ENCODE results near the gene GPHA2.

Gene GPHA2

DNA sequence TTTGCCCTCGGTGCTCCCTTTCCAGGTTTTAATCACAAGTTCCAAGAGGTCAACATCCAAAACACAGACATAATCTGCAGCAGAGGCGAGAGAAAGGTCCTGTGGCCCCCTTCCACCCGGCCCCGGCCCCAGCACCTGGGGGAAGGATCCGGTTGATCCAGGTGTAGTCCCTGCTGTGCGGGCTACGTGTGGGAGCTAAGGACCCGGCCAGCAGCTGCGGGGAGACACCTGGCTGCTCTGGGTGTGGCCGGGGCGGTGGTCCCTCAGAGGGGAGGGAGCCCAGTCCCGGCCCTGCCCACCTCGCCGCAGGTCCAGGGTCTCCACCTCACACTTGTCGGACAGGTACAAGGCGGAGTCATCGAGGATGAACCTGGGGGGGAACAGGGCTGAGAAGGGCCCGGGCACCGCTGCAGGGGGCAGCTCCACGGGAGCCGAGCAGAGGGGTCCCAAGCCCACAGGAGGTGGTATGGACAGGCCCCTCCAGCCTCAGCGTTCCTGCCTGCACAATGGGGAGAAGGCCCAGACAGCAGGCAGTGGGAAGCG is 32.3 kb downstream of the GPHA2 start:
- Histone ChIP-seq H3K27me3 (ENCODE audit: control insufficient read depth, insufficient read depth, low read length) (no peaks in the 10 kb centered on the region), H3K36me3 (ENCODE audit: control insufficient read depth, insufficient read depth, low read length) (no peaks in the 10 kb centered on the region), H3K9me3 (ENCODE audit: control insufficient read depth, low read length) (no peaks in the 10 kb centered on the region), H3K4me3 (ENCODE audit: low read length) (no peak overlapping the region), H3K4me1 (ENCODE audit: control insufficient read depth, insufficient read depth, low read length) (no peaks in the 10 kb centered on the region), H3K9ac (ENCODE audit: low read length) (no peak overlapping the region)

DNA sequence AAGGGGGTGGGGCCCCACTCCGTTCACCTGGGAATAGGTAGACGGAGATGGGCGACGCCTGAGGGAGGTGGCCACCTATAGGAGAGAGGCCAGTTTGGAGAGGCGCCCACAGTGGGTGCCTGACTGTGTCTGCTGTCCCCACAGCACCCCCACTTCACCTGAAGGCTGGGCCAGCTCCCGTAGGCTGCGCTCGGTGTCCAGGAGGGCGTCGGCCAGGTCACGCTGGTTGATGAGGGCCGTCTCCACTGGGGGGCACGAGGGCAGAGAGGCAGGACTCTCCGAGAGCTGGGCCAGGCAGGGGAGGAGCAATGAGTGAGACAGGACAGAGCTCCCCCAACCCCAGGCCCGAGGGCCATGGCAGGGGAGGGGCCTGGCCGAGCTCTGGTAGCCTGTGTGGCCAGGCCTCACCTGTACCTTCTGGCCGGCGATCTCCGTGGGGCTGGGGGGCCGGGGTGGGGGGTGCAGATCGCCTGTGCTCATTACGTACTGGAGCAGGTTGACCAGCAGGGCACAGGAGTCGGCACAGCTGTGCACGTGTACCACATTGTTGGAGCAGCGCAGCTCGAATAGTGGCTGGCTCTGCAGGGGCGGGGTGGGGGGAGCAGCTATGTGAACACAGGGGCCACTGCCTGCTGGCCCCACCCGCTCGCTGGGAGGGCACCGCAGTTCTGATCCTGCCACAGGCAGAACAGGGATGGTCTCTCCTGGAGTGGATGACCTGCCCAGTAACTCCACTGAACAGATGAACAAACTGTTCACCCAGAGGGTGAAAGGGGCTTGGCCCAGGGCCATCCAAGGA is 33.4 kb downstream of the GPHA2 start:
- Histone ChIP-seq H3K9ac (ENCODE audit: low read length) (no peak overlapping the region), H3K4me3 (ENCODE audit: low read length) (no peak overlapping the region), H3K4me1 (ENCODE audit: control insufficient read depth, insufficient read depth, low read length) (no peaks in the 10 kb centered on the region), H3K27me3 (ENCODE audit: control insufficient read depth, insufficient read depth, low read length) (no peaks in the 10 kb centered on the region), H3K9me3 (ENCODE audit: control insufficient read depth, low read length) (no peaks in the 10 kb centered on the region), H3K36me3 (ENCODE audit: control insufficient read depth, insufficient read depth, low read length) (no peaks in the 10 kb centered on the region)

DNA sequence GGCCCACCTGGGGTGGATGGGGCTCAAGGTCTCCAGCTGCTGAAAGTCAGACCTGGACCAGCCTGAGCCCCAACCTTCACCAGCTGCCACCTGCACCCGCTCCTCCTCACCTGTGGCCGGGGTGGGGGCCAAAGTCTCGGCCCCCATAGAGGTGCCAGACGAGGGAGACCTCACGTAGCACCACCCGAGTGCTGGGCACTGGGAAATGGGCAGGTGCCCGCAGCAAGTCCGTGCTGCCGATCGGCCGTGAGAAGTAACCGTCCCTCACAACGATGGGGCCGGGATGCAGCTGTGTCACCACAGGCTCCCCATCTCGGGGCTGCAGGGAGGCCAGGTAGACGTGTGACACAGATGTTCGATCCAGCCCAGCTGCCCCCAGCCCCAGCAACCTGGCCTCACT is 34.9 kb downstream of the GPHA2 start:
- no peaks in the 10 kb centered on the region for H3K36me3 ChIP-seq (ENCODE audit: control insufficient read depth, insufficient read depth, low read length)
- no peaks in the 10 kb centered on the region for H3K9me3 ChIP-seq (ENCODE audit: control insufficient read depth, low read length)
- no peaks in the 10 kb centered on the region for H3K27me3 ChIP-seq (ENCODE audit: control insufficient read depth, insufficient read depth, low read length)
- no peak overlapping the region for H3K4me3 ChIP-seq (ENCODE audit: low read length)
- no peak overlapping the region for H3K9ac ChIP-seq (ENCODE audit: low read length)
- no peaks in the 10 kb centered on the region for H3K4me1 ChIP-seq (ENCODE audit: control insufficient read depth, insufficient read depth, low read length)

DNA sequence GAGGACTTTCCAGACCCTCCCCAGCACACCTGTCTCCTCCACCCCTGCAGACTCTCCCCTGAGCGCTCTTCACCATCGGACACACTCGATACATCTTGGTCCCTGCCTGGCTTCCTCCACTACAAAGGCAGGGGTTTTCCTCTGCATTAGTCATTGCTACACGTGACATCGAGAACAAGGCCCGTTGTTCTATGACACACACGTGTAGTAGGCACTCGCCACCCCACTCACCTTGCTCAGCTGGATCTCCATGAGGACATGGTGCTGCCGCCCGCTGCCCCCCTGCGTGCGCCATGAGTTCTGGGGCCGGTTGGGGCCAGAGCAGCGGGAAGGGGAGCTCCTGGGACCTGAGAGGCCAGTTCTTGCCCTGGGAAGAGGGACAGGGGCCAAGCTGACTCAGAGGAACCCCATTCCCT is 35.4 kb downstream of the GPHA2 start:
- Histone ChIP-seq H3K27me3 (ENCODE audit: control insufficient read depth, insufficient read depth, low read length) (no peaks in the 10 kb centered on the region), H3K9me3 (ENCODE audit: control insufficient read depth, low read length) (no peaks in the 10 kb centered on the region), H3K9ac (ENCODE audit: low read length) (no peak overlapping the region), H3K4me3 (ENCODE audit: low read length) (no peak overlapping the region), H3K4me1 (ENCODE audit: control insufficient read depth, insufficient read depth, low read length) (no peaks in the 10 kb centered on the region), H3K36me3 (ENCODE audit: control insufficient read depth, insufficient read depth, low read length) (no peaks in the 10 kb centered on the region)

DNA sequence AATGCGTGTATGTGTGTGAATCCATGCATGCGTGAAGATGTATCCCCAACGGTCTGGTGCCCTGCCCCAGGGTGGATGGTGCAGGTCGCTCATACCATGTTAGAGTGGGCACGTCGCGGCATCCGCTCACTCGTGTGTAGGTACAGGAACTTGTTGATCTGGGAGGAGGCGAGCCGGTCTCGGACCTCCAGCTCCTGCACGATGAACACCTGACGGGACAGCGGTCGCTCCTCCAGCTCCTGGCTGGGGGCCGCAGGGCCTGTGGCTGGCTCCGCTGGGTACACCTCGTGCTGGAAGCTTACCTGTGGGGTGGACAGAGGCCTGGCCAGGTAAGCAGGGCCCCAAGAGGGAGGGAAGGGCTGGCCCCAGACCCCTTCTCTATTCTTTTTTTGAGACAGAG is 37.2 kb downstream of the GPHA2 start:
- no peak overlapping the region for H3K9ac ChIP-seq (ENCODE audit: low read length)
- no peaks in the 10 kb centered on the region for H3K27me3 ChIP-seq (ENCODE audit: control insufficient read depth, insufficient read depth, low read length)
- H3K9me3 ChIP-seq (ENCODE audit: control insufficient read depth, low read length) = no peaks in the 10 kb centered on the region
- no peaks in the 10 kb centered on the region for H3K36me3 ChIP-seq (ENCODE audit: control insufficient read depth, insufficient read depth, low read length)
- no peak overlapping the region for H3K4me3 ChIP-seq (ENCODE audit: low read length)
- H3K4me1 ChIP-seq (ENCODE audit: control insufficient read depth, insufficient read depth, low read length) = peaks cover 11% of the 10 kb centered on the region

DNA sequence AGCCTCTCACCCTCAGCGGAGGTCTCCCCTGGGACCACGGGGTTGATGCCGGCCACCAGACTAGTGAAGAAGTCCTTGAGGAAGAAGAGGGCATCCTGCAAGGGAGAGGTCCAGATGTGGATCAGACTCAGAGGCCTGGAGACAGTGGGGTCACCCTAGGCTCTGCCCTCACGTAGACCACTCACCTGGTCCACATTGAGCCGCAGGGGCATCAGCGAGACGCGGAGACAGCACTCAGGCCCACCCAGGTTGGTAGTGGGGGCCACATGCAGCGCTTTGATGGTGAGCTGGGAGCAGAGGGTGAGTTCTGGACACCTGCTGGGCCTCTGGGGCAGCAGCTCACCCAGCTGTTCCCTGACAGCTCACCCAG is 37.6 kb downstream of the GPHA2 start:
- H3K4me3 ChIP-seq (ENCODE audit: low read length) = no peak overlapping the region
- H3K9ac ChIP-seq (ENCODE audit: low read length) = no peak overlapping the region
- no peaks in the 10 kb centered on the region for H3K27me3 ChIP-seq (ENCODE audit: control insufficient read depth, insufficient read depth, low read length)
- H3K9me3 ChIP-seq (ENCODE audit: control insufficient read depth, low read length) = no peaks in the 10 kb centered on the region
- H3K36me3 ChIP-seq (ENCODE audit: control insufficient read depth, insufficient read depth, low read length) = no peaks in the 10 kb centered on the region
- H3K4me1 ChIP-seq (ENCODE audit: control insufficient read depth, insufficient read depth, low read length) = peaks cover 13% of the 10 kb centered on the region

DNA sequence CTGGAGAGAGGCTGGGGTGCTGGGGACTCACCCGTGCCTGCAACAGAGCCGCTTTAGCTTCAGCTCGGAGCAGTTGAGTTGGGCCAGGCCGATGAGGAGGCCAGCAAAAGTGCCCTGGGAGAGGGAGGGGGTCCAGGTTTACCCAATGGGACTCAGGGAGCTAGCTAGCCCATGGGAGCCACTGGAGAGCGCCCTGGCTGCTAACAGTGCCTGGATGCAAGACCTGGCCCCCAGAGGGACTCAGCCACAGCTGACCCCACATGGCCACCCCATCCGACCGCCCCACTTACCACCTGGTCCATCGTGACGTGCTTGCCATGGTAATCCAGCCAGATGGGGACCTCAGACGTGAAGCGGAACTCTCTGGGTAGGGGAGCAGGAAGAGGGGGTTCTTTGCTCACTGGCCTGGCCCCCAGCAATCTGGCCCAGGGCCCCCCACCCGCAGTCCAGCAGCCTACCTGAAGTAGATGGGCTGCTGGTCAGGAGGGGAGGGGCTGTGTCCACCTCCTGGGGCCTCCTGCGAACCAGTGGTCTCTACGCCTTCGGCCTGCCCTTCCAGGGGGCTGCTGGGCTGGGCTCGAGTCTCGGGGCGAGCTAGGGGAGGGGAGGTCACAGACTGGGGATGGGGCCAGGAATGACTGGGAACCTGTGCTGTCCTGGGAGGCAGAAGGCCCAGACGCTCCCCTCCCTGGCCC is 38.2 kb downstream of the GPHA2 start:
- Histone ChIP-seq H3K4me3 (ENCODE audit: low read length) (no peak overlapping the region), H3K4me1 (ENCODE audit: control insufficient read depth, insufficient read depth, low read length) (peaks cover 13% of the 10 kb centered on the region), H3K27me3 (ENCODE audit: control insufficient read depth, insufficient read depth, low read length) (no peaks in the 10 kb centered on the region), H3K9me3 (ENCODE audit: control insufficient read depth, low read length) (no peaks in the 10 kb centered on the region), H3K9ac (ENCODE audit: low read length) (no peak overlapping the region), H3K36me3 (ENCODE audit: control insufficient read depth, insufficient read depth, low read length) (peaks cover 4% of the 10 kb centered on the region)

DNA sequence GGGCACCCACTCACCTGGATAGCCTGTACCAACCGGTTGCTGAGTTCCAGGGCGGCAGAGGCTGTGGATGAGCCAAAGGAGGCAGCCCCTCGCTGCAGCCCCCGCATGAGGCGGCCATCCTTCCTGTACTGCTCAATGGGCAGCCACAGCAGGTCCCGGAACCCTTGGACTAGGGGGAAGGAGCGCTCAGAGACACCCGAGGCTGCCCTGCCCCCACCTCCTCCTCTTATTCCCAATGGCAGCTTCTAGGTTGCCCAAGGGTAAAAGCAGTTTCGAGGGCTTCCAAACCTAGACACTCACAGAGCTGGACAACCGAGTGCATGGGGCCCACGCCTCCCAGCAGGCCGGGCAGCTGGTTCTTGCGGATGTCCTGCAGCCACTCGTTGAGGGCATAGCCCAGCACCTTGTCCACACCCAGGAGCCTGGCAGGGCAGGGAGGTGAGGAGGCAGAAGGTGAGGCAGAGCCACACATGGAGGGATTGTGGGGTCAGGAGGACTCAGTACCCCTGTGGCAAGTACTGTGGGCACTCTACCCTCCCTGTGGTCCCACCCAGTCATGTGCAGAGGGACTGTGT is 39.2 kb downstream of the GPHA2 start:
- H3K27me3 ChIP-seq (ENCODE audit: control insufficient read depth, insufficient read depth, low read length) = no peaks in the 10 kb centered on the region
- peaks cover 12% of the 10 kb centered on the region for H3K36me3 ChIP-seq (ENCODE audit: control insufficient read depth, insufficient read depth, low read length)
- H3K9me3 ChIP-seq (ENCODE audit: control insufficient read depth, low read length) = no peaks in the 10 kb centered on the region
- H3K4me1 ChIP-seq (ENCODE audit: control insufficient read depth, insufficient read depth, low read length) = peaks cover 13% of the 10 kb centered on the region
- H3K9ac ChIP-seq (ENCODE audit: low read length) = no peak overlapping the region
- no peak overlapping the region for H3K4me3 ChIP-seq (ENCODE audit: low read length)

DNA sequence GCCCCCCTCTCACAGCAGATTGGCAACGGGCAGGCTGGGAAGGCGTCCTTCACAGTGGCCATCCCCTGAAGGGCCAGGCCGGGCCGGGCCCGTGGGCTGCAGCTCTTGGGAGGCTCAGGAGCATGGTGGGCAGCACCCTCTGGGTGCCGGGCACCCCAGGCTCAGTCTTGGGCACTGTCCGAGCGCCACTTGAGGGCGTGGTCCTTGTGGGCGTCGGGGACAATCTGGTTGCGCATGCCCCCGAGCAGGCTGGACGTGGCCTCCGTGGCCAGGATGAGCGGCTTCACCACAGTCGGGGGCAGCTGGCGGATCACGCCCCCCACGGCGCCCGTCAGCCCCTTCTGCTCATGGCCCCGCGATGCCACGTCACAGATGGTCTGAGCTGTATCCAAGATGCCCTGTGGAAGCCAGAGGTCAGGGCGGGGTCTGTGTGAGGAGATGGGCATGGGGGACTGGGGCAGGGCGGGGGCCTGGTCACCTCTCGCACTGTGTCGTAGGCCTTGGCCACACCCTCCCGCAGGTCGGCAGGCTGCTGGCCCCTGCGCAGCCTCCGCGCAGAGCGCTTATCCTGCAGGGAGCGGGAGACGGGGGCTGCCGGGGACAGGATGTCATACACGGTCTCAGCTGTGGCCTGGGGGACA is 40.8 kb downstream of the GPHA2 start:
- peak overlapping the region; percentile 98 for H3K9ac ChIP-seq (ENCODE audit: low read length)
- H3K27me3 ChIP-seq (ENCODE audit: control insufficient read depth, insufficient read depth, low read length) = no peaks in the 10 kb centered on the region
- H3K4me3 ChIP-seq (ENCODE audit: low read length) = no peak overlapping the region
- H3K9me3 ChIP-seq (ENCODE audit: control insufficient read depth, low read length) = no peaks in the 10 kb centered on the region
- peaks cover 22% of the 10 kb centered on the region for H3K4me1 ChIP-seq (ENCODE audit: control insufficient read depth, insufficient read depth, low read length)
- H3K36me3 ChIP-seq (ENCODE audit: control insufficient read depth, insufficient read depth, low read length) = peaks cover 12% of the 10 kb centered on the region

DNA sequence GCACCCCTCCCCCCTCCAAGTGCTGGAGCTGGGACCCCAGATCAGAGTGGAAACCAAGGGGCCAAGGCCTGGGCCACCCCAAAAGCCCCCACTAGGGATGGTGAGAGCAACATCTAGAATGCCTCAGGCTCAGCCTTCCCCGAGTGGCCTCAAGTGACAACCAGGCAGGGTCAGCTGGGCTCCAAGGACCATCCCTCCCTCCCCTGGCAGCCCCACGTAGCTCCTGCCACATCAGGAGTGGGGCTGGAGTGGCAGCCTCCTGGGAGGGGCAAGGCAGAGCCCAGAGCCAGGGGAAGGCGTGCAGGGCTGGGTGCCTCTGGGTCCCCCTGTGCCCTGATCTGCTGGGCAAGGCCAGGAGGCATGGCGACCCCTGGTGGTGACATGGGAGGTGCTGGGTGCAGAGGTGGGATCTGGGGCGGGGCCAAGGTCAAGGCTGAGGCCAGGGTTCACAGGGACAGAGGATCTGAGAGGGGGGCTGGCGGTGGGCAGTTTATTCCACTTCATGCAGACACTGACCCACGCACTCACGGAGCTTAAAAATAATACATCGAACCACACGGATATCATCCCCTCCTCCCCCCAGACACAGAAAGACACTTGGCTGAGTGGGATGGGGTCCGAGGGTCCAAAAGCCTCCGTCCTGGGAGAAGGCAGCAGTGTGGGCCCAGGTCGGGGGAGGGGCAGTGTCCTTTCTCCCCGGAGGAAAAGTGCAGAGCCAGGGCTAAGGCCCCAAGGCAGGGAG is 41.5 kb downstream of the GPHA2 start:
- H3K4me3 ChIP-seq (ENCODE audit: low read length) = peak overlapping the region; percentile 93
- peaks cover 27% of the 10 kb centered on the region for H3K4me1 ChIP-seq (ENCODE audit: control insufficient read depth, insufficient read depth, low read length)
- H3K9ac ChIP-seq (ENCODE audit: low read length) = peak overlapping the region; percentile 98
- H3K36me3 ChIP-seq (ENCODE audit: control insufficient read depth, insufficient read depth, low read length) = peaks cover 12% of the 10 kb centered on the region
- H3K9me3 ChIP-seq (ENCODE audit: control insufficient read depth, low read length) = no peaks in the 10 kb centered on the region
- no peaks in the 10 kb centered on the region for H3K27me3 ChIP-seq (ENCODE audit: control insufficient read depth, insufficient read depth, low read length)

DNA sequence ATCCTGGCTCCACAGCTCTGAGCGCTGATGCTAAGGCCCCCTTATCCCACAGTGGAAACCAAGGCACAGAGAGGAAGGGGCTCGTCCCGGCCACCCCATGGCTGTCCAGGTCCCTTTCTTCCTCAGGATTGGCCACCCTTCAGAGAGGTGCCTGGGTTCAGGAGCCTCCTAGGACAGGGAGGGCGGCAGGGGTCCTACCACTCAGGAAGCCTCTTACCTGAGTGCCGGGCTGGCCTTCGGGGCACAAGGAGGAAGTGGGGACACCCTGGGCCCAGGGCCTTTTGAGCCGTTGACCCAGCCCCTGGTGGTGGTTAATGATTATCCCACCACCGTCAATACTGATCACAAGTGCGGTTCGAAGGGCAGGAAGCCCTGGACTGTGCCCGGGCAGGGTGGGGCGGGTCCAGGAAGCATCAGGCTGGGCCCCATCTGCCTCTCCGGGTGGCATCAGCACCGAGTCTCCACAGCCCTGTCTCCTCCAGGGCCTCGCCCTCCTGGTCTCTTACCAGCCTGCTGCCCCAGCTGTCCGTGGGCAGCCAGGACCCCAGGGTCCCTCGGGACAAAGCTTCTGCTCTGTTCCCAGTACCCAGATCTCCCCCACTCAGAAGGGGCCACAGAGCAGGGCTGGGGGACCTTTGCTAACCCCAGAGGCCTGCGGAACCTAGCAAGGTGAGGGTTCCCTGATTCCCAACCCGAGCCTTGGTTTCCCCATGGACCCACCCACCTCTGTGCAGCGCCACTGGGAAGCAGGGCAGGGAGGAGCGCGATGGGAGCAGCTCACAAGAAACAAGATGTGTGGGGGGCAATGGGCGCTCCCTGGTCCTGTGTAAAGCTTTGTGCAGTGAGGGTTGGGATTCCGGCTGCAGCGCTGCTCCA is 42.3 kb downstream of the GPHA2 start:
- no peaks in the 10 kb centered on the region for H3K9me3 ChIP-seq (ENCODE audit: control insufficient read depth, low read length)
- H3K36me3 ChIP-seq (ENCODE audit: control insufficient read depth, insufficient read depth, low read length) = peaks cover 12% of the 10 kb centered on the region
- peak overlapping the region; percentile 98 for H3K9ac ChIP-seq (ENCODE audit: low read length)
- H3K4me3 ChIP-seq (ENCODE audit: low read length) = peak overlapping the region; percentile 93
- H3K4me1 ChIP-seq (ENCODE audit: control insufficient read depth, insufficient read depth, low read length) = peaks cover 35% of the 10 kb centered on the region
- H3K27me3 ChIP-seq (ENCODE audit: control insufficient read depth, insufficient read depth, low read length) = no peaks in the 10 kb centered on the region

All from mucosa of stomach (tissue), 1 donor.